Muscle of leg (tissue), 11 donors: ENCODE measurements around the gene NPC1. TPM values are rescaled to one million over a fixed set of nuclear protein-coding genes. Genes with fewer than 3 reads are reported as not detected.
A peak's percentile ranks its signal among the peaks of the same experiment; 100 is the strongest.
"Not testable (repeated sequence)": the region's sequence is repeated elsewhere in the genome, so short reads cannot be mapped to it uniquely, and the experiment has no call there.

Experiments used
- DNase-seq: peaks from one replicate; pipeline ENCODE4 v3.0.0; 2013
- H3K27ac ChIP-seq: one replicate; pipeline ENCODE4 v1.5.1; 2013; ENCODE audit warnings: mild to moderate bottlenecking, low read length, control low read depth
- H3K27me3 ChIP-seq: one replicate; pipeline ENCODE4 v1.6.1; 2013; ENCODE audit warnings: low read length; ENCODE audit not compliant: control insufficient read depth, insufficient read depth
- H3K36me3 ChIP-seq: one replicate; pipeline ENCODE4 v1.6.1; 2013; ENCODE audit warnings: low read length; ENCODE audit not compliant: control insufficient read depth, insufficient read depth
- H3K4me1 ChIP-seq: one replicate; pipeline ENCODE4 v1.6.1; 2013; ENCODE audit warnings: low read length; ENCODE audit not compliant: control insufficient read depth, insufficient read depth
- H3K4me3 ChIP-seq: one replicate; pipeline ENCODE4 v1.5.1; 2013; ENCODE audit warnings: low read length, control low read depth
- H3K9me3 ChIP-seq: replicated peaks from 2 replicates; pipeline ENCODE4 v1.6.1; 2013; ENCODE audit warnings: low read depth, low read length; ENCODE audit not compliant: control insufficient read depth
- WGBS: methylation state at CpG from one replicate; pipeline ENCODE4 v1.1.5; 2013; ENCODE audit warnings: missing lambda C conversion rate; ENCODE audit not compliant: insufficient coverage; 5-methylcytosine and 5-hydroxymethylcytosine counted together
- polyA plus RNA-seq, 8 donors: library from polyadenylated mRNA; unstranded; fragments of 120-200 nt; gene quantifications; one replicate each; pipeline versions ENCODE4 v1.2.1 to v1.2.3, GENCODE V29; 2013; ENCODE audit warnings: inconsistent platforms in 1 of 8, low replicate concordance in 1 of 8; ENCODE audit not compliant: insufficient read length in 8 of 8, insufficient read depth in 1 of 8
- total RNA-seq: library from RNA; stranded (reverse); fragments of 120-200 nt; gene quantifications from one replicate; pipeline ENCODE4 v1.2.4, GENCODE V29; 2013

NPC1 gene
- total and polyA plus RNA-seq, 9 donors, result 17.9 to 29.2 (median 25.3) TPM

DNA sequence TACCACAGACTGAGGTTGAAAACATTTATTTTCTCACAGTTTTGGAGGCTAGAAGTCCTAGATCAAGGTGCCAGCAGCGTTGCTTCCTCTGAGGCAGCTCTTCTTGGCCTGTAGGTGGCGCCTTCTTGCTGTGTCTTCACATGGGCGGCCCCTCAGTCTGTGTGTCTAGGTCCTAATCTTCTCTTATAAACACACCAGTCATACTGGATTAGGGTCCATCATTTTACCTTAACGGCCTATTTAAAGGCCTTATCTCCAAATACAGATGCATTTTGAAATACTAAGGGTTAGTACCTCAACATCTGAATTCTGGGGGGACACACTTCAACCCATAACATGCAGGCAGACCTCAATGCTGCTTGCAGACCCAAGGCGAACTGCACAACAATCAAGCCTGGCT lies 87.4 kb downstream of the NPC1 start:
- Histone ChIP-seq H3K27me3 (no peaks in the 10 kb centered on the region), H3K36me3 (no peaks in the 10 kb centered on the region), H3K9me3 (no peaks in the 10 kb centered on the region), H3K4me3 (no peak overlapping the region), H3K27ac (no peak overlapping the region), H3K4me1 (peaks cover 4% of the 10 kb centered on the region)
- WGBS, result 0% methylated on average over 4 of the region's 5 CpGs
- DNase-seq, result peak; percentile 47

DNA sequence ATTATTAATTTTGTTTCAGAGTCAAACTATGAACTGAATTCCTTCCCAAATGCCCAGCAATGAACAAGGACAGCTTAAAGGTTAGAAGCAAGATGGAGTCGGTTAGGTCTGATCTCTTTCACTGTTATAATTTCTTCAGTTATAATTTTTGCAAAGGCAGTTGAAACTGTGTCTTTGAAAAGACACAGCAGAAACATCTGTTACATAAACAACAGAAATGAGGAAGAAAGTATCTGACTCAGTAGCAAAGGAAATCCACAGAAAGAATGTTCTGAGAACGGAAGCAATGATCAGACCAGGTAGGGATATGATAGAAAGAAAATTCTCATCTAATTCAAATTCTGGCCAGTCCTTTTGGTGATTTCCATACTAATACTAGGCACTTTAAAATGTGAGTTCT lies 88.2 kb downstream of the NPC1 start:
- Histone ChIP-seq H3K27me3 (no peaks in the 10 kb centered on the region), H3K4me3 (no peak overlapping the region), H3K4me1 (peaks cover 3% of the 10 kb centered on the region), H3K9me3 (no peaks in the 10 kb centered on the region), H3K36me3 (no peaks in the 10 kb centered on the region), H3K27ac (no peak overlapping the region)
- no CpG with 5 or more reads among the region's 2 CpGs for WGBS
- DNase-seq, result no peak

DNA sequence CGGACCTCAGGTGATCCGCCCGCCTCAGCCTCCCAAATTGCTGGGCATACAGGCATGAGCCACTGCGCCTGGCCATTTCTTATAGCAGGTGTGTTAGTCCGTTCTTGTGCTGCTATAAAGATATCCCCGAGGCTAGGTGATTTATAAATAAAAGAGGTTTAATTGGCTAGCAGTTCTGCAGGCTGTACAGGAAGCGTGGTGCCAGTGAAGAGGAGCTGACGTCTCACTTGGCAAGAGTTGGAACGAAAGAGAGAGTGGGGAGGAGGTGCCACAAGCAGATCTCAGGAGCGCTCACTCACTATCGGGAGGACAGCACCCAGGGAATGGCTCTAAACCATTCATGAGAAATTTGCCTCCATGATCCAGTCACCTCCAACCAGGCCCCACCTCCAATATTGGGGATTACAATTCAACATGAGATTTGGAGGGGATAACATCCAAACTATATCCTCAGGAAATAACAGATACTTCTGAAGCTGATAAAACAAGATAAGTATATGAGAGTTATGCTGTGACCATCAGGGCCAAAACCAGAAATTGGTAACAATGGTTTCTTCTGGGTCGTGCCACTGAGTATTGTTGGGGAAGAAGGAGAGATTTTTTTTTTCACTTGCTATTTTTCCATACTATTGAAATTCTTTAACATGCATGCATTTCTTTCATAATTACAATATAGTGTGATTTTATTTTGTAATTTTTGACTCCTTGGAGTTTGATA lies 90.4 kb downstream of the NPC1 start:
- no peak overlapping the region for H3K4me3 ChIP-seq
- 50% methylated on average over 3 of the region's 12 CpGs for WGBS
- H3K36me3 ChIP-seq, result no peaks in the 10 kb centered on the region
- no peaks in the 10 kb centered on the region for H3K9me3 ChIP-seq
- DNase-seq, result no peak
- no peaks in the 10 kb centered on the region for H3K27me3 ChIP-seq
- H3K4me1 ChIP-seq, result no peaks in the 10 kb centered on the region
- no peak overlapping the region for H3K27ac ChIP-seq

DNA sequence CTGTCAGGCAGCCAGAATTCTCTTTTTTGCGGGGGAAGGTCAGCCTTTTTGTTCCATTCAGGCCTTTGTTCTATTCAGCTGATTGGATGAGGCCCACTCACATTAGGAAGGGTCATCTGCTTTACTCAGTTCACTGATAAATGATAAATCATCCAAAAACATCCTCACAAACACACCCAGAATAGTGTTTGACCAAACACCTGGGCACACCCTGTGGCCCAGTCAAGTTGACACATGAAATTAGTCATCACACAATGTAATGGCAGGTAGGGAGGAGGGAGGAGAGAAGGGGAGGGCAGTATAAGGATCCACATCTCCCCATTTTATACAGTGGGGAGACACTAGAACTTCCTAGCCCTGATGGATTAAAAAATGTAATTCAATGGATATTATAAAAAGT lies 91.3 kb downstream of the NPC1 start:
- Histone ChIP-seq H3K4me1 (no peaks in the 10 kb centered on the region), H3K27me3 (no peaks in the 10 kb centered on the region), H3K36me3 (no peaks in the 10 kb centered on the region), H3K27ac (no peak overlapping the region), H3K4me3 (no peak overlapping the region), H3K9me3 (no peaks in the 10 kb centered on the region)
- DNase-seq, result no peak
- no CpG with 5 or more reads among the region's 1 CpG for WGBS

DNA sequence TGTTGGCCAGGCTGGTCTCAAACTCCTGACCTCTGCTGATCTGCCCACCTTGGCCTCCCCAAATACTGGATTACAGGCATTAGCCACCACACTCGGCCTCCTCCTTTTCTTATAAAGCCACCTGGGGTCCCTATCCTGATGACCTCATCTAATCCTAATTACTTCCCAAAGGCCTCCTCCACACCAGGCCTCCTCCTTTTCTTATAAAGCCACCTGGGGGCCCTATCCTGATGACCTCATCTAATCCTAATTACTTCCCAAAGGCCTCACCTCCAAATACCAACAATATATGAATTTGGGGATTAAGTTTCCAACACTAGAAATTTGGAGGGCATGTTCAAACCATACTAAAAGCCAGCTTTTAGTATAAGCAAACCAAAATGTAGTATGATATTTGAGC lies 92.7 kb downstream of the NPC1 start:
- no peak overlapping the region for H3K27ac ChIP-seq
- WGBS, result 29% methylated on average over 1 of the region's 1 CpG
- DNase-seq, result no peak

DNA sequence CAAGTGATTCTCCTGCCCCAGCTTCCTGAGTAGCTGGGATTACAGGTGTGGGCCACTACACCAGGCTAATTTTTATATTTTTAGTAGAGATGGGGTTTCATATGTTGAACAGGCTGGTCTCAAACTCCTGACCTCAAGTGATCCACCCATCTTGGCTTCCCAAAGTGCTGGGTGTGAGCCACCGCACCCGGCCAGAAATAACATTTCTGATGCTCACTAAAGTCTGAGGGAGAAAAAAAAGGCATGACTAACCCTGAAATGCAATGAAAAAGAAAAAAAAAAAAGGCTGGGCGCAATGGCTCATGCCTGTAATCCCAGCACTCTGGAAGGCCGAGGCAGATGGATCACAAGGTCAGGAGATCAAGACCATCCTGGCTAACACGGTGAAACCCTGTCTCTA lies 96.7 kb downstream of the NPC1 start:
- H3K27ac ChIP-seq, H3K9me3 ChIP-seq, H3K4me3 ChIP-seq, H3K36me3 ChIP-seq, DNase-seq, H3K4me1 ChIP-seq, H3K27me3 ChIP-seq: not testable (repeated sequence)
- 100% methylated on average over 1 of the region's 5 CpGs for WGBS

More for the DNA sequence above, 92.7 kb downstream of the NPC1 start:
- Histone ChIP-seq H3K27me3 (no peaks in the 10 kb centered on the region), H3K4me3 (no peak overlapping the region), H3K4me1 (no peaks in the 10 kb centered on the region), H3K36me3 (no peaks in the 10 kb centered on the region), H3K9me3 (no peaks in the 10 kb centered on the region)

DNA sequence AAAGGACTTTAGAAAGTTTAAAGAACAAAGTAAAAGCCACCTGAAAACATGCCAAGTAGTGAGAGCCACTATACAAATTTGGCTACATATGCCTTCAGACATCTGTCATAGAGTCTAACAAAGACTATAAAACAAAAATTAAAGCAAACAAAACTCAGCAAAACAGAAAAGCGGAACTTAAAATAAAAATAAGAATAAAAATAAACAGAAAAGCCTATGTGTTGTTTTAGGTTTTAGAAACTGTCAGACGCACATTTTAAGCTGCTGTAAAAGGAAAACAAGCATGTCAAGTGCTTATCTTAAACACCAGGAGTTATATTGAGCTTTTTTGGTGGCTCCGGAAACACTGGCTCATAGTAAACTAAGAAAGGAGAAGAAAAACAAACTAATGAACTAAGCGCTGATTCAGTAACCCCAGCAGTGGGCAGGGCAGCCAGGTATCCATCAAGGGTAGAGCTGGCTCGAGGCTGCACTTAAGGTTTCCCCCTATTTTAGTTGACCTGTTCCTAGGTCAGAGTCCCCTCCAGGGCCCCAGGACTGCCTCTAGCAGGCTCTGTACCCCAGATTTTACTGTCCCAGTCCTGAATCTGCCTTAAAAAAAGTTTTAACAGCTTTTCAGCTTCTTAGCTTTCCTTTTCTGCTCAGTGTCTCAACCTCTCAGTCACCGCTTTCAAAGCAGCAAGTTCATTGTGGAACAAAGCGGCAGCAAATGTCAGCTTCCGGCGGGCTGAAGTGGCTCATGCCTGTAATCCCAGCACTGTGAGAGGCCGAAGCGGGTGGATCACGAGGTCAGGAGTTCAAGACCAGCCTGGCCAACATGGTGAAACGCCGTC lies 98.4 kb downstream of the NPC1 start:
- Histone ChIP-seq H3K27ac (no peak overlapping the region), H3K4me3 (no peak overlapping the region), H3K36me3 (peaks cover 3% of the 10 kb centered on the region), H3K9me3 (no peaks in the 10 kb centered on the region), H3K27me3 (no peaks in the 10 kb centered on the region), H3K4me1 (no peaks in the 10 kb centered on the region)
- peak; percentile 26 for DNase-seq
- 60% methylated on average over 13 of the region's 14 CpGs for WGBS

DNA sequence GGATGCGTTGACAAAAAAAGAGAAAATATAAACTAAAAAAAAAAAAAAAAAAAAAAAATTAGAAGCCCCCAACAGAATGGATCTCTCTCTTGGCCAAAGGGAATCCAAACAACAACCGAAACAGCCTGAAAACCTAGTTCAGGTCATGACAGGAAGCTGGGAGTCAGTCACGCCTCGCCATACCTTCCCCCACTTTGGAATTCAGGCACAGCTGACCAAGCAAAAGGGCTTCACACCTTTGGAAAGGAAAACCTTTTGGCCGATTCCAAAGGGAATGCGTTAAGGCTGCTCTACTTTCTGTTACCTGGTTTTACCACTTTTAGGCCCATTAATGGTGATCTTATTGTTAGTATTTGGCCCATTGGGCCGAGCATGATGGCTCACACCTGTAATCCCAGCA lies 100.9 kb downstream of the NPC1 start:
- no peaks in the 10 kb centered on the region for H3K27me3 ChIP-seq
- no peak overlapping the region for H3K27ac ChIP-seq
- no peak overlapping the region for H3K4me3 ChIP-seq
- peaks cover 11% of the 10 kb centered on the region for H3K36me3 ChIP-seq
- 95% methylated on average over 3 of the region's 7 CpGs for WGBS
- DNase-seq, result no peak
- H3K9me3 ChIP-seq, result no peaks in the 10 kb centered on the region
- no peaks in the 10 kb centered on the region for H3K4me1 ChIP-seq

DNA sequence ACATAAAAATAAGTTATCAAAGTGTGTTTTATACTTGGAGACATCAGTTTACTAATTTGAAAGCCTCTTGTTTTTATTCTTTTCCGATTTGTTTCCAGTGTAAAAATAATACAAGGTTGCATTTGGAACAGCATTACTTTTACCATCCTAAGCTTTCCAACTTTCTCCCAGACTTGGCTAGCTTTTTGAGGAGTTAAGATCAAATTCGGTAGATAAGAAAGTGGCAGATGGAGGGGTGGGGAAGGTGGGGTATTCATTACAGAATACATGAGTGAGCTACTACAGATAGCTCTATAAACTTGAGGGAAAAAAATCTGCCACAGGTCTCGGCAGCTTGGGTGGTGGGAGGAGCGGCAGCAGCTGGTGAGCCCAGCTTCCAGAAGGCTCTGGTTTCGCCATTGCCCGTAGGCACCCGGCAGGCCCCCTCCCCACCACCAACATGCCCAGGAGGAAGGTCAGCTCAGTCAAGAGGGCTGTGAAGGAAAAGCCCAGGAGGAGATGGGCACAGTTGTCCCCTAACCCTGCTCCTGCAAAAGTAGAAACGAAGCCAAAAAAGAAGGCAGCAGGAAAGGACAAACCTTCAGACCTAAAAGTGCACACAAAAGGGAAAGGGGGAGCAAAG lies 101.6 kb downstream of the NPC1 start:
- WGBS, result 45% methylated on average over 2 of the region's 8 CpGs
- Histone ChIP-seq H3K36me3 (peaks cover 16% of the 10 kb centered on the region), H3K27me3 (no peaks in the 10 kb centered on the region), H3K4me1 (no peaks in the 10 kb centered on the region), H3K4me3 (no peak overlapping the region), H3K27ac (no peak overlapping the region), H3K9me3 (no peaks in the 10 kb centered on the region)
- DNase-seq, result no peak
